GM18520 (cell line): ENCODE results near the gene GDPD5.
A peak's percentile ranks its signal among the peaks of the same experiment; 100 is the strongest.

Experiments
- ATAC-seq: cut with Tn5 transposase; IDR thresholded peaks from one replicate; pipeline ENCODE4 v1.9.1; 2021; ENCODE audit not compliant: unreplicated experiment

GDPD5 gene

GRCh38 chr11:75516886-75517285, 8.9 kb downstream of the GDPD5 start:
- no peak for ATAC-seq

DNA sequence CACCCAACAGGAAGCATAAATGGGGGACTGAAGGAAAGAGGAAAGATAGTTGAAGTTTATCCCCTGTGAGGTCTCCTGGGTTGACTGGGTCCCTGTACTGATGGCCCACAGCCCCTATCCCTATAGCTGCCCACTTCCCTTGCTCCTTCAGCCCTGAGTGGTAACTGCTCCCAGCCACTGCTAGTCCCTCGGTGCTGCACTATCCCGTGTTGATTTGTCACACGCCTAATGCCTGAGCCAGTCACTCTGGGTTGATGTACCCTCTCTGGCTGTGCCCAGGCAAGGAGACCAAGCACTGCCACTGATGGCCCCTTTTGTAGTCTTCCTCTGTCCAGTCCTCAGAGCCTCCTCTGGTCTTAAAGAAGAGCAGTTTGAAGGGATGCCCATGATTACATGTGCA, 9.6 kb downstream of the GDPD5 start:
- ATAC-seq: no peak

GRCh38 chr11:75514596-75514995, 11.1 kb downstream of the GDPD5 start:
- no peak for ATAC-seq

DNA sequence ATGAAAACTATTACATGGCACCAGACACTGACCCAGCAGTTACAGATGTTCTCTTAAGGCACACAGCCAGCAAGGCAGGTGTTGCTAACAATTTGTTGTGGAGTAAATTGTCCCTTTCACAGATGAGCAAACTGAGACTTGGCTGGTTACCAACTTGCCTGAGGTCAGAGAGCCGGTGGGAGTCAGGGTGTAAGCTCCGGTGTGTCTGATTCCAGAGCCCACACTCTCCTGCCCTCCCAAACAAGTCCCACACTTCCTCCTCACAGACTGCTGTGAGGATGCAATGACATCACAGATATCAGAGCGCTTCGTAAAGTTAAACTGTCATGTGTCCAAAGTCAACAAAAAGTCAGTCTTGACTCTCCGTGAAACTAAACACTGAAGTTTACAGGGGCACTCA, 12.5 kb downstream of the GDPD5 start:
- no peak for ATAC-seq

DNA sequence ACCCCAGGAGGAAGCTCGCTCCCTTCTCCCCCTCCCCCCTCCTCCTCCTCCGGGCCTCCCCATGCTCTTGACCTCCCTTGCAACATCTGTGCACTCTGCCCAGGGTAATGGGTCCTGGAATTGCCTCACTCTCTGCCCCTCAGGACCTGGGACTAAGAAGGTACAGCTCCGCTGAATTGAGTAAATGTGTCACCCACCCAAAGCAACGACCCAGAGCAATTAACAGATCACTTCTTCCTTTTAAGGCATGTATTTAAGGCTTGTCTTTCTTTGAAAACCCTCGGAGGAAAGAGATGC, 15.1 kb downstream of the GDPD5 start:
- ATAC-seq: no peak

- no peak for ATAC-seq
Observed at GRCh38 chr11:75510004-75510722, 15.6 kb downstream of the GDPD5 start.

GRCh38 chr11:75509020-75509720, 16.6 kb downstream of the GDPD5 start:
- ATAC-seq: no peak

DNA sequence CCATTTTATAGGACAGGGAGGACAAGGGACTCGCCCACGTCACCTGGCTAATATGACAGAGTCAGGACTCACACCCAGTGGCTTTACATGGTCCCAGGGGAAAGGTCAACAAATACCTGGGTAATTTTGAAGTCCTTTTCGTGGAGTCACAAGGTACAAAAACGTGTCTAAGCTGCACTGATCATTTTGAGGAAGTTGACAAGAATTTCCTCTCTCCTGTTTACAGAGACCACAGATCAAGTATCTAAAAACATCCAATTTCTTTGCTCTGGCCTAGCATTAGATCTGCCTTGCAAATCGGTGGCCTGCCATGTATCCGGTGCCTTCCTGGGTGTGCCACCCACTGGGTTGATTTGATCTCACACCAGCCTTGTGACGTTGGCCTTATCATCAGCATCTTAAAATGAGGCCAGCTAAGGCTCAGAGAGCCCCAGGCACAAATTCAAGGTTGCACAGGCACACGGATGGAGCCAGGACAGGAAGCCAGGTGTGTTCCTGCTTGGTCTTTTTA, 17.6 kb downstream of the GDPD5 start:
- ATAC-seq: peak; percentile 68

GRCh38 chr11:75507571-75507970, 18.2 kb downstream of the GDPD5 start:
- ATAC-seq: no peak

DNA sequence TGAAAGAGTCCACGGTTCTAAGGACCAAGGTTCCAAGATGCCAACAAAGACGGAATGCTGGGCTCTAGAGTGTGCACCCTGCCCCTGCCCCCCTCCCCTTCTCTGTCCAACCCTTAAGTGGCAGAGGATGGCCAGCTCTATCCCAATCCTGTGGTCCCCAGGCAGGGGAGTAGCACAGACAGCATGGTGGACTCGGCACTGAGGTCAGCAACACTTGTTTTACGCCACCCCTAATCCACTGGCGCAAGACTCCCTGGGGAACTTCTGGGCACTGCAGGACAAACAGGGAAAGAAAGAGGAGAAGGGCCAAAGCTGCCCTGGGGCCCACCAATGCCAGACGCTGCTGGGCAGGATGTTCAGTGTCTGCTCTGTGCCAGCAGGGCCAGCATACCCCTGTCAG, 18.9 kb downstream of the GDPD5 start:
- ATAC-seq: no peak

DNA sequence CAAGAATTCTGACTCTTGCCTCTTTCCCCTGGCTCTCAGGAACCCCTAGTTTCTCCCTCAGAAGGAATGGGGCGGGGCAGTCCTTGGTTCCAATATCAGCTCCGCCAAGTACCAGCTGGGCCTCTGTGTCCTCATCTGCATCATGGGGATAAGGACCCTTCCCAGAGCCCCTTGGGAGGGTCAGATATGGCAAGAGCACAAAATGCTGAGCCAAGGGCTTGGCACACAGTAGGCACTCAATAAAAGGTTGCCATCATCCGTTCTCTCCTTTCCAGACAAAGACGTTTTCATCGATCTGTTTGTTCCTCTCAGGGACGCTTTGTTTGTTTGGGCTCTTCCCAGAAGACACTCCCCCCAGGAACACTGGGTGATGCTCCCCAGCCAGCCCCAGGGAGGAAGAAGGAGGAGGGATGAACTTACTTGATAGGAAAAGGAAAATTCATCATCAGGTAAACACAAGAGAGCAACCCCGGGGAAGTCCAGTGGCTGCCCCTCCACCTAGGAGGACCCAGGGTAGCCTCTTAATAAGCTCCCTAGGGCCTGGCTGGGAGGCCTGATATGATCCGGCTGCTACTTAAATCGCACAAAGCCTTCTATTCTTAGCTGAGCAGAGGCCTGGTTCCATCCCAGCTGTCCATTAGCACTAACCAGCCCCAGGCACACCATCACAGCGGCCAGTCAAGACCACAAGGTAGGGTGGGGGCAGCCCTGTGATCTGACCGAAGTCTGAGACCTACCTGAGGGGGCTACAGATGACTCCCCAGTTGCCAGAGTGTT, 19.6 kb downstream of the GDPD5 start:
- no peak for ATAC-seq

DNA sequence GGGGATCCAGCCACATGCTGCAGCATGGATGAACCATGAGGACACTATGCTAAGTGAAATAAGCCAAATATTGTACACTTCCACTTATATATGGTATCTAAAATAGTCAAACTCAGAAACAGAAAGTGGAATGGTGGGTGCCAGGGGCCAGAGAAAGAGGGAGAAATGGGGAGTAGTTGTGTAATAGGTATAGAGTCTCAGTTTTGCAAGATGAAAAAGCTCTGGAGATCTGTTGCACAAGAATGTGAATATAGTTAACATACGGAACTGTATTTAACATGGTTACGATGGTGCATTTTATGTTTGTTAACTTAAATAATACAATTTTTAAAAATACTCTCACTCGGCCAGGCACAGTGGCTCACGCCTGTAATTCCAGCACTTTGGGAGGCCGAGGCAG, 21.2 kb downstream of the GDPD5 start:
- ATAC-seq: no peak

DNA sequence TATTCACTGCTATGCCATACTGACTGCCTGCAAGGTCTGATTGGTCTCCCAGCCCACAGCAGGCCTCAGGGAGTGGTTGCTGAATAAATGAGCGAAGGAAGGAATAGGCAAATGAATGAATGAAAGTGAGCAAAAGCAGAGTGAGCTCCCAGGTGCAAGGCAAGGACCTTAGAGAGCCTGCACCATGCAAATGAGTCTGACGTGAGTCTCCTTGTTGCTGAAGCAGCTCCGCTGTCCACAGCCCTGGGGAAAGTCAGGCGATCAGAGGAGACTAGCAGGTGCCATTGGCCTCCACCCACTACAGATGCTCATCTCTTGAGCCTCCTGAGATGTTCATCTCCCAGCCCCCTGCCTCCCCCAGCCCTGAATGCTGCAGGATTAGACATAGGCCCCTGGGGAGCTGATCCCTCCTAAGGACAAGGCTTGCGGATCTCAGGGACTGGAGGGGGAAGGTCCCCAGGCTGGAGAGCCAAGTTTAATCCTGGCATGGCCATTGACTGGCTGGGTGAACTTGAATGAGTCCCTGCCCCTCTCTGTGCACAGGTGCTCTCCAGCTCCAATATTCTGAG, 22.1 kb downstream of the GDPD5 start:
- ATAC-seq: peak; percentile 38

- no peak for ATAC-seq
Observed at GRCh38 chr11:75502138-75502537, 23.6 kb downstream of the GDPD5 start.

DNA sequence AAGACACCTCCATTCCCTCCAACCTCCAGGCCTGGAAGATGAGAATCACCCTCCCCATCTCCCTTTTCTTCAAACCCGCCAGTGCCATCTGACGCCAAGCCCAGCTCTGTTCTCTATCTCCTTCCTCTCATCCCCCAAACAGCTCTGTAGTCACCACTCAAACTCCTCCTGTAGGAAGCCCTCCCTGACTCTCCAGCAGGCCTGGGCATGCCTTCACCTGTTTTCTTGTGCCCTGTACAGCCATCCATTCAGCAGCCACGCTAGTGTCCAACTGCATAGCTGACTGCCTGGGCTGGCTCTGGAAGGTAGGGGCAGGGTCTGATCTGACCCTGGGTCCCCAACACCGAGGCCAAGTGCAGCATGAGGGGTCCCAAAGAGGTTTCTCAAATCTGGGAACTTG, 25.0 kb downstream of the GDPD5 start:
- no peak for ATAC-seq

DNA sequence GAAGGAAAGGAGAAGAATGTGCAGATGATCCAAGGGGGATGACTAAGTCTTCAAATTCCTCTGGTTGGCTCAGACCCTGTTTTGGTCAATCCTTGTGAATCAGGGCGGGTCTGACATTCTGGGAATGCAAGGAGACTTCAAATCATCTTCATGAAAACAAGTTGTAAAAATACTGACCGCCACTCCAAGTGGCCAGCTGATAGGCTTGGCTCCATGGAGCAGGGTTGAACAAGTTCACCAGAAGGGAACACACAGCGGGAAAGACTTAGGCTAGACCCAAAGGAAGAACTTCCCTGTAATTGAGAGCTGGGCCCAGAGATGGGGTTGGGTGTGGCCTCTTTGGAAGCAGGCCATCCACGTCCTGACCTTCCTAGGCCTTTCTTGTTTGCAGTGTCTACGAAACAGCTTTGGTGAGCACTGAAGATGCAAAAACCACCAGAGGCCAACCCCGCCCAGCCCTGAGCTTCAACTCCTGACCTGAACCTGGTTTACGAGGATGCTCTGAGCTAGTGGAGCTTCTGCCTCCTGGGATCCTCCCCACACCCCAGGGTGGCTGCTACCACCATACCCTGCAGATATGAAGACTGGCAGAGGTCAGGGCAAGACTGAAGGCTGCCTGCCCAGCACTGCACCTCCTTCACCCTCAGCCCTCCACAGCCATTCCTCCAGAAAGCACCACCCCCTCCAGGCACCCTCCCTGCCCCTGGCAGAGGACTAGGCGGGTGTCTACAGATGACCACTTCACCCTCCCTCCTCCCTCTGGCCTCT, 26.1 kb downstream of the GDPD5 start:
- ATAC-seq: no peak

DNA sequence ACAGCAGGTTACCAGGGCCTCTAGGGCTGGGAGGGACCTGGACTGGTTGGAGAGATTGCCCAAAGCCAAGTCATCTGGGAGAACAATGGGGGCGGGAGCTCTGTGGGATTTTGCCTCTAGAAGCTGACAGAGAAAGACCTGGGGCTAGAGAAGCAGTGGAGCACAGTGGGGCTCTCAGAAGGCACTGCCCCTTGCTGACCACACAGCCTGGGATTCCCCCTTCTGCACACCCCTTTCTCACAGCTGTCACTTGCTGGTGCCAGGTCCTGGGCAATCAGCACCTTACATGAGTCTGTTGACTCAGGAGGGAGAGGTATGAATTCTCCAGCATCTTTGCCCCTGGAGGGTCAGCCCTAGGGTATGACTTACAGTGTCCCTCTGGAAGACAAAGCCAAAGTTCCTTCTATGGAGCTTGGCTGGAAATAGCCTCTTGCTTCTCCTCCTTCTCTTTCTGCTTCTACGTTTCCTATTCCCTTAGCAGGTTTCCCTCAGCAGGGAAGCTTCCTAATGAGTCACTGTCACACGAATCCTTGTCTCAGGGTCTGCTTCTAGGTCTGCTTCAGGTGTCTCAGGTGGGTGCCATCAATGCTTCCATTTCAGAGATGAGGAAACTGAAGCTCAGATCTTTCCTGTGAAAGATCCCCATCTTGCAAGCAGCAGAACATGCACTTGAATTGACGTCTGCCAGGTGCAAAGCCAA, 27.0 kb downstream of the GDPD5 start:
- no peak for ATAC-seq

DNA sequence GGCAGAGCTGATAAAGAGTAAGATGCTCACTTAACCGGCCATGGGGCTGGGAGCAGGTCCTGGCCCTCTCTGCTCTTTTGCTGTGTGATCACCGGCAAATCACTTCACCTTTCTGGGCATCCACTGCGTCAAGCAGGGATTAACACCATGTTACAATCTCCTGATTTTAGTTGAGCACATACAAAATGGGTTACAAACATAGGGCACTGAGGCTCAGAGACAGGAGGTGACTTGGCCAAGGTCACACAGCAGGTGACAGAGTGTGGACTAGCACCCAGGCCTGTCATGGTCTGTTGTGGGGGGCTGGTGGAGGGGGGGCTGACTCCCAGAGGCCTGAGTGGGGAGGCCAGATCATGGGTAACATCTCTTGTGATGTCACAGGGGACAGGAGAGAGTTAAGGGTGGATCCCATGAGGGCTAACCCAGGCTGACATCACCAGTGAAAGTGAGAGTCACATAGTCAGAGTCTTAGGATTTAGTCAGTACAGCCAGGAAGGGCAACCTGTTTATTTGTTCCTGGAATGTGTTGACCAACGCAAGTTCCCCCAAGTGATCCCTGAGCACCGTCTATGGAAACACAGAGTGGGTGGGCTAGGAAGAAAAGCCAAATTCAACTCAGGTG, 27.8 kb downstream of the GDPD5 start:
- ATAC-seq: no peak

DNA sequence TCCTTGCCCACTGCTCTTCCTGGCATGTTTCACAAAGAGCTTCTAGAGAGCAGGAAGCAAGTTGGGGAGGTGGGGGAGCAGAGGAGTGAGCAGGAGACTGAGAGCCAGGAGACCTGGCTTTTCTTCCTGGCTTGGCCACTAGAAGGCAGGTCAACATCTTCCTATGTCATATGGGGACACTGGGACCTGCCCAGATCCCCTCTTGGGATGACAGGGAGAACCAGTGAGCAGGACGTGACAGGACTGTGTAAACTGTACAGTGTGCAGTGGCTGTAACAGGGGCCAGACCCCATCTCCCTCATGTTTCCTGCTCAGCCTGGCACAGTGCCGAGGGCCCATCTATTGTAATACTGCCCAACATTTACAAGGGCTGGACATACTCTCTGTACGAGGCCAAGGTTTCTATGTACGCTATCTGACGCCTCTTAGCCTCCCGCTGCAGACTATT, 29.4 kb downstream of the GDPD5 start:
- ATAC-seq: no peak
